ENCODE results near the gene SIVA1. TPM values are rescaled to one million over a fixed set of nuclear protein-coding genes. Genes with fewer than 3 reads are reported as not detected.

Gene SIVA1
- total RNA-seq, 4 donors from 2014 or later = 228 to 357 (median 264) TPM

DNA sequence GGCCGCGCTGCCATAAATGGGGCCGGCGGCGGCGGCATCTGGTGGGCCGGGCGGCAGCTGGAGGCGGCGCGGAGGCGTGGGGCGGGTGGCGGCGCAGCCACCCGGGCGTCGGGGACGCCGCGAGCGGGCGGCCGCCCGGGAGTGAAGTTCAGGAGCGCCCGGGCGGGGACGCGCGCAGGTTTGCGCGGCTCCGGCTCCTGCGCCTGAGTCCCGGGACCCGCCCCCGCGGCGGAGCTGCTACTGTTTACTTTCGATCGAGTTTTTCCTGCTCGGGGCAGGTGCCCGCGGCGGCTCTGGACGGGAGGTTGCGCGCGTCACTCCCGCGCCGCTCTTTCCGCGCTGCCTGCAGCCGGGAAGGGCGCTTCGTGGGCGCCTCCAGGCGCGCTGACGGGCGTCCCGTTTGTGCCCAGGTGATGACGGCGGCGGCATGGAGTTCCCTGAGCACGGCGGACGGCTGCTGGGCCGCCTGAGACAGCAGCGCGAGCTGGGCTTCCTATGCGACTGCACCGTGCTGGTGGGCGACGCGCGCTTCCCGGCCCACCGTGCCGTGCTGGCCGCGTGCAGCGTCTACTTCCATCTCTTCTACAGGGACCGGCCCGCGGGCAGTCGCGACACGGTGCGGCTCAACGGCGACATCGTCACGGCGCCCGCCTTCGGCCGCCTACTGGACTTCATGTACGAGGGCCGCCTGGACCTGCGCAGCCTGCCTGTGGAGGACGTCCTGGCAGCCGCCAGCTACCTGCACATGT lies 48.0 kb downstream of the SIVA1 start, which contains the start of gene ZBTB42:
Gene ZBTB42 (plus strand): TSS at position 331 of the 749 bp plus-strand sequence. CDS start 97 bp downstream, at position 428.
- Histone ChIP-seq H3K4me3 (peak within 1 kb of the TSS; percentile 62 to 92 (median 70)), H3K36me3 (no peaks in the 10 kb centered on the region), H3K9me3 (no peaks in the 10 kb centered on the region), H3K27me3 (no peaks in the 10 kb centered on the region), H3K27ac (peak within 1 kb of the TSS; percentile 84 to 91 (median 89)), H3K4me1 (peaks cover 24 to 37% of the 10 kb centered on the region in 2 donors)
- intact Hi-C loops (cut with DNase I; ENCODE audit: low total_unique reads) = loop anchor here (1.0 kb wide), 1 partner anchor 25 kb away; no protein-coding TSS in a partner anchor
- ATAC-seq = peak; percentile 48 to 53
- in situ Hi-C loops (cut with MboI; ENCODE audit: low sequenced_read_pairs in 4 of 4) = no loop called here
- DNase-seq = peak; percentile 34 to 58
- TF ChIP-seq POLR2A (IDR thresholded peaks at IDR 0.05) (peak in 1 of 2 donors; percentile 50), CTCF (IDR thresholded peaks at IDR 0.05 in 4 of 5, conservative IDR thresholded peaks at IDR 0.05 in 1 of 5) (peak in 1 of 5 experiments; percentile 15)

DNA sequence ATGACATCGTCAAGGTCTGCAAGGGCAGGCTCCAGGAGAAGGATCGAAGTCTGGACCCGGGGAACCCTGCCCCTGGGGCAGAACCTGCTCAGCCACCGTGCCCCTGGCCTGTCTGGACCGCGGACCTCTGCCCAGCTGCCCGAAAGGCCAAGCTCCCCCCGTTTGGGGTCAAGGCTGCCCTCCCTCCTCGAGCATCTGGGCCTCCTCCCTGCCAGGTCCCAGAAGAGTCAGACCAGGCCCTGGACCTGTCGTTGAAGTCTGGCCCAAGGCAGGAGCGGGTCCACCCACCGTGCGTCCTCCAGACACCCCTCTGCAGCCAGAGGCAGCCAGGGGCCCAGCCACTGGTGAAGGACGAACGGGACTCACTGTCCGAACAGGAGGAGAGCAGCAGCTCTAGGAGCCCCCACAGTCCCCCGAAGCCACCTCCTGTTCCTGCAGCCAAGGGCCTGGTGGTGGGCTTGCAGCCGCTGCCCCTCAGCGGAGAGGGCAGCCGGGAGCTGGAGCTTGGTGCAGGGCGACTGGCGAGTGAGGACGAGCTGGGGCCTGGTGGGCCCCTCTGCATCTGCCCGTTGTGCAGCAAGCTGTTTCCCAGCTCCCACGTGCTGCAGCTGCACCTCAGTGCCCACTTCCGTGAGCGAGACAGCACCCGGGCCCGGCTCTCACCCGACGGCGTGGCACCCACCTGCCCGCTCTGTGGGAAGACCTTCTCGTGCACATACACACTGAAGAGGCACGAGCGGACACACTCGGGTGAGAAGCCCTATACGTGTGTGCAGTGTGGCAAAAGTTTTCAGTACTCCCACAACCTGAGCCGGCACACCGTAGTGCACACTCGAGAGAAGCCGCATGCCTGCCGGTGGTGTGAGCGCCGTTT lies 48.8 kb downstream of the SIVA1 start:
- H3K27ac ChIP-seq = peak overlapping the region in 3 of 4 donors; percentile 76 to 85 (median 84)
- no peaks in the 10 kb centered on the region for H3K9me3 ChIP-seq
- H3K4me1 ChIP-seq = peaks cover 21 to 31% of the 10 kb centered on the region in 2 donors
- TF ChIP-seq POLR2A (IDR thresholded peaks at IDR 0.05) (no peak), CTCF (IDR thresholded peaks at IDR 0.05 in 4 of 5, conservative IDR thresholded peaks at IDR 0.05 in 1 of 5) (no peak)
- ATAC-seq = no peak
- in situ Hi-C loops (cut with MboI; ENCODE audit: low sequenced_read_pairs in 4 of 4) (no loop called here), intact Hi-C loops (cut with DNase I; ENCODE audit: low total_unique reads) (no loop called here)
- H3K36me3 ChIP-seq = no peaks in the 10 kb centered on the region
- H3K27me3 ChIP-seq = no peaks in the 10 kb centered on the region
- no peak for DNase-seq
- peak overlapping the region; percentile 62 to 92 (median 70) for H3K4me3 ChIP-seq

- no peaks in the 10 kb centered on the region for H3K9me3 ChIP-seq
- H3K4me1 ChIP-seq = peaks cover 21 to 31% of the 10 kb centered on the region in 2 donors
- no peak for ATAC-seq
- H3K4me3 ChIP-seq = no peak overlapping the region
- H3K27ac ChIP-seq = no peak overlapping the region
- no peak for DNase-seq
- H3K36me3 ChIP-seq = no peaks in the 10 kb centered on the region
- in situ Hi-C loops (cut with MboI; ENCODE audit: low sequenced_read_pairs in 4 of 4) (no loop called here), intact Hi-C loops (cut with DNase I; ENCODE audit: low total_unique reads) (no loop called here)
- no peaks in the 10 kb centered on the region for H3K27me3 ChIP-seq
- TF ChIP-seq CTCF (IDR thresholded peaks at IDR 0.05 in 4 of 5, conservative IDR thresholded peaks at IDR 0.05 in 1 of 5) (no peak), POLR2A (IDR thresholded peaks at IDR 0.05) (no peak)
Observed at GRCh38 chr14:104802394-104803184, 49.6 kb downstream of the SIVA1 start.

GRCh38 chr14:104803280-104803911 lies 50.4 kb downstream of the SIVA1 start:
- ATAC-seq (no peak), DNase-seq (no peak)
- intact Hi-C loops (cut with DNase I; ENCODE audit: low total_unique reads) = no loop called here
- Histone ChIP-seq H3K27me3 (no peaks in the 10 kb centered on the region), H3K4me3 (no peak overlapping the region), H3K27ac (no peak overlapping the region), H3K36me3 (no peaks in the 10 kb centered on the region), H3K9me3 (no peaks in the 10 kb centered on the region), H3K4me1 (peaks cover 21 to 31% of the 10 kb centered on the region in 2 donors)
- in situ Hi-C loops (cut with MboI; ENCODE audit: low sequenced_read_pairs in 4 of 4) = no loop called here
- TF ChIP-seq CTCF (IDR thresholded peaks at IDR 0.05 in 4 of 5, conservative IDR thresholded peaks at IDR 0.05 in 1 of 5) (no peak), POLR2A (IDR thresholded peaks at IDR 0.05) (no peak)
